Activated CD8-positive, alpha-beta memory T cell treated with anti-CD3 and anti-CD28 coated beads, Interleukin-2, amount 50 U/mL, for 1 hour (primary cell): ENCODE measurements around the gene SERPINB2.
"Not testable (repeated sequence)": the region's sequence is repeated elsewhere in the genome, so short reads cannot be mapped to it uniquely, and the experiment has no call there.

Source experiments
- DNase-seq: peaks from one replicate; pipeline ENCODE4 v3.0.0-alpha.2; 2020; ENCODE audit errors: extremely low read depth

SERPINB2 gene

DNA sequence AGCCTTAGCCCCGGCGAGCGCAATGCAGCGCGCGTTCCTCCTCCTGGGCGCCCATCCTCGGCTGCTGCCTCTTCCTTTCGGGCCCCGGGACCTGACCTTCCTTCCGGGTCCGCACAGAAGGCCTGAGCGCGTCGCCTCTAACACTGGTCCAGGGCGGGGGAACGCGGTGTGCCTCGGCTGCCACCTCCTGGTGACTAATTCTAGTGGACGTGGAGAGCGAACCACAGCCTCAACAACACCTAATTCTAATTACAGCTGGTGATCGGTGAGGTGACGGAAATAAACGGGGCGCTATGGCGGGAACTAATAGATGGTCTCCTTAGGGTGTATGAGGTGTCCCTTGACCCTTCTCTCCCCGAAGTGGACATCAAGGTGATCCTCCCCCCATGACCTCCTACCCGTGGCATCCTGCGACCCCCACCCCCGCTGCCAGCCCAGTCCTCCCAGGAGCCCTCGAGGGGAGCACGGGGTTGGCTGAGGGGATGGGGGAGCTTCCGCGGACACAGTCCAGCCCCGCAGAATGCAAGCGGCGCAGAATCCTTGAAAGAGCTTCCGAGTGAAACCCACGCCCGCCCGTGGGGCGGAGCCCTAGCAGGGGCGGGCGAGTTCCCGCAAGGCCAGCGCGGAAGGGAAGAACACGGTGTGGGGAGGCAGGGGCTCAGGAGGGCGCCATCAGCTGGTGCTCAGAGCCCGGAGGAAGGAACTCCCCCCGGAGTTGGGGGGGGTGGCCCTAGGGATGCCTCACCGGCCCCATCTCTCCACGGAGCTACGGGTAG is 48.8 kb downstream of the SERPINB2 start:
- no peak for DNase-seq

- DNase-seq = no peak
Measured at GRCh38 chr18:63936932-63937393, 49.5 kb downstream of the SERPINB2 start.

DNA sequence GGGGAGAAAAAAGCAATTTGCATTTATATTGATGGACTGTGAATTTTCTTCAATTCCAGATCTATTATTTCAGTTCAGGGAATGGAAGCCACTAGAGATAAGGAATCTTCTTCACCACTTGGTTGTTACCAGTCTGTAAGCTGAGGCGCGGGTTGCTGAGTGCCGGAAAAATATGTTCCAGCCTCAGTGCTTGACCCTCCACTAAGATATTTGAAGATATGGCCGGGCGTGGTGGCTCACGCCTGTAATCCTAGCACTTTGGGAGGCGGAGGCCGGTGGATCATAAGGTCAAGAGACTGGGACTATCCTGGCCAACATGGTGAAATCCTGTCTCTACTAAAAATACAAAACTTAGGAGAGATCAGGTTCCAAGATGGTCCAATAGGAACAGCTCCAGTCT is 52.5 kb downstream of the SERPINB2 start:
- DNase-seq = no peak

DNA sequence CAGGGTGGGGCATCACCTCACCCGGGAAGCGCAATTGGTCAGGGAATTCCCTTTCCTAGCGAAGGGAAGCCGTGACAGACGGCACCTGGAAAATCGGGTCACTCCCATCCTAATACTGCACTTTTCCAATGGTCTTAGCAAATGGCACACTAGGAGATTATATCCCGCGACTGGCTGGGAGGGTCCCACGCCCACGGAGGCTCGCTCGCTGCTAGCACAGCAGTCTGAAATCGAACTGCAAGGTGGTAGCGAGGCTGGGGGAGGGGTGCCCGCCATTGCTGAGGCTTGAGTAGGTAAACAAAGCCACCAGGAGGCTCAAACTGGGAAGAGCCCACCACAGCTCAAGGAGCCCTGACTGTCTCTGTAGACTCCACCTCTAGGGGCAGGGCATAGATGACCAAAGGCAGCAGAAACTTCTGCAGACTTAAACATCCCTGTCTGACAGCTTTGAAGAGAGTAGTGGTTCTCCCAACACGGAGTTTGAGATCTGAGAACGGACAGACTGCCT is 53.1 kb downstream of the SERPINB2 start:
- not testable (repeated sequence) for DNase-seq

GRCh38 chr18:63947051-63947790 is 59.7 kb downstream of the SERPINB2 start:
- DNase-seq = no peak

DNA sequence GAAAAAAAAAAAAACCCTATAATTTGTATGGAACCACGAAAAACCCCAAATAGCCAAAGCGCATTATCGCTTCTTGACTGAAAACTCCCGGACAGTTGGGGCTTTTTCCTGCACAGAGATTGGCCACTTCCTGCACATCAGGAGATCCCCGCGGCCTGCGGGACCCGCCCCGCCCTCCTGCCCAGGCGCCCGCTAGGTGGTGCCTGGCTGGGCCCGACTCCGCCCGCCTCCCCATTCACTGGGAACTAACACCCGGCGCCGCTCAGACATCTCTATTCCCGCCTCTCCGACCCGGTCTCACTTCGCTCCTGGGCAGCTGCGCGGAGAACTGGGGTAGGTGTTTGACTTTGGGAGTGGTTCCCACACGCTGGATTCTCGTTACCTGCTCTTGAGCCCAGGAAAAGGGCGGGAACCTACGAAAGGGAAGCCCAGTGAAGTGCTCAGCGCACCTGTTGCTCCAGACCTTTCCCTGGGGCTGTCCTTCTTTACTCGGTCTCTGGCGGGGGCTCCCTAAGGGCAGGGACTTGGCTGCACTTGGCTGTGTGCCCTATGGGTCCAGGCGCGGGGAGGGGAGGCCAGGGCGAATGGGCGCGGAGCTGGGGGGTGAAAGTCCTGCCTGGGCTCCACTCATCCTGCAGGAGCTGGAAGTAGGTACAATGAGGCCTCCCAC is 61.7 kb downstream of the SERPINB2 start, which contains the start of gene HMSD:
TSS of gene HMSD (plus strand) at position 234 of the 670 bp plus-strand sequence. CDS start 4,155 bp downstream, outside the sequence.
- no peak for DNase-seq

- DNase-seq = no peak
Measured at GRCh38 chr18:63951302-63951705, 63.8 kb downstream of the SERPINB2 start.
